Endodermal cell (in vitro differentiated cells): Measurements from ENCODE around the gene LRRC75B. TPM values are rescaled to one million over a fixed set of nuclear protein-coding genes. Genes with fewer than 3 reads are reported as not detected.

ENCODE experiments used
- DNase-seq: peaks from one replicate; pipeline ENCODE4 v3.0.0-alpha.2; 2017
- H3K27ac ChIP-seq: 2 replicates; pipeline ENCODE4 v1.5.1; 2013; ENCODE audit warnings: mild to moderate bottlenecking, low read depth, low read length, moderate library complexity
- H3K27me3 ChIP-seq: 2 replicates; pipeline ENCODE4 v1.6.1; 2013; ENCODE audit warnings: mild to moderate bottlenecking, low read length, moderate library complexity; ENCODE audit not compliant: insufficient read depth, control insufficient read depth, poor library complexity, severe bottlenecking
- H3K36me3 ChIP-seq: 2 replicates; pipeline ENCODE4 v1.7.0; 2013; ENCODE audit warnings: mild to moderate bottlenecking, low read length, moderate library complexity; ENCODE audit not compliant: control insufficient read depth, insufficient read depth
- H3K4me1 ChIP-seq: one replicate; pipeline ENCODE4 v1.7.0; 2013; ENCODE audit warnings: low read length; ENCODE audit not compliant: control insufficient read depth, insufficient read depth
- H3K4me3 ChIP-seq: 2 replicates; pipeline ENCODE4 v1.5.1; 2013; ENCODE audit warnings: mild to moderate bottlenecking, low read length, moderate library complexity
- H3K9ac ChIP-seq: 2 replicates; pipeline ENCODE4 v1.6.1; 2013; ENCODE audit warnings: mild to moderate bottlenecking, low read length, moderate library complexity; ENCODE audit not compliant: poor library complexity, severe bottlenecking; ENCODE audit errors: extremely low read depth
- H3K9me3 ChIP-seq: 2 replicates; pipeline ENCODE4 v1.6.1; 2013; ENCODE audit warnings: mild to moderate bottlenecking, low read length, moderate library complexity; ENCODE audit not compliant: control insufficient read depth
- H3K27ac Mint-ChIP-seq: 2 replicates; pipeline ENCODE4 v1.8.0; 2020; ENCODE audit warnings: mixed read lengths
- H3K27me3 Mint-ChIP-seq: 2 replicates; pipeline ENCODE4 v1.8.0; 2021; ENCODE audit warnings: mild to moderate bottlenecking, mixed read lengths; ENCODE audit not compliant: insufficient read depth
- H3K36me3 Mint-ChIP-seq: 2 replicates; pipeline ENCODE4 v1.8.0; 2020; ENCODE audit warnings: low read depth, mixed read lengths
- H3K4me1 Mint-ChIP-seq: 2 replicates; pipeline ENCODE4 v1.8.0; 2020; ENCODE audit warnings: mixed read lengths
- H3K4me3 Mint-ChIP-seq: 2 replicates; pipeline ENCODE4 v1.8.0; 2020; ENCODE audit warnings: mild to moderate bottlenecking, moderate library complexity, mixed read lengths
- H3K9me3 Mint-ChIP-seq: 2 replicates; pipeline ENCODE4 v1.8.0; 2020; ENCODE audit warnings: mild to moderate bottlenecking, mixed read lengths
- CTCF ChIP-seq: fragments of 200-600 bp; sonication (generic); conservative IDR thresholded peaks from 2 replicates; pipeline ENCODE4 v1.5.0; 2021; ENCODE audit warnings: antibody characterized with exemption, mild to moderate bottlenecking
- WGBS, 2 experiments: methylation state at CpG; one replicate each; pipeline versions ENCODE4 v1.1.5 to v1.1.7; 2013; ENCODE audit warnings: missing lambda C conversion rate in 2 of 2, mixed read lengths in 1 of 2; ENCODE audit not compliant: insufficient coverage in 1 of 2, insufficient read length in 1 of 2; 5-methylcytosine and 5-hydroxymethylcytosine counted together
- total RNA-seq, 2 donors: library from RNA; stranded (reverse); fragmentation: NEBNext Ultra II Directional in 1 of 2; extraction: Animal tissue kit (Norgen Biotek cat#: 25700) in 1 of 2; gene quantifications; 2 replicates in 1 of 2; 3 replicates in 1 of 2; pipeline ENCODE4 v1.2.1, GENCODE V29; 2021

The LRRC75B gene
- total RNA-seq, 2 donors from 2014 or later: 27.4 to 31.2 TPM

GRCh38 chr22:24582056-24582814 lies 10.6 kb downstream of the LRRC75B start:
- 93 to 94% methylated on average over 11 to 12 of the region's 12 CpGs for WGBS, 2 experiments
- H3K9me3 Mint-ChIP-seq: no peaks in the 10 kb centered on the region
- H3K27ac ChIP-seq: no peak overlapping the region
- H3K27me3 ChIP-seq: no peaks in the 10 kb centered on the region
- H3K27ac Mint-ChIP-seq: no peak overlapping the region
- DNase-seq: no peak
- TF ChIP-seq CTCF: no peak
- H3K27me3 Mint-ChIP-seq: no peaks in the 10 kb centered on the region
- no peak overlapping the region for H3K9ac ChIP-seq
- no peak overlapping the region for H3K4me3 Mint-ChIP-seq
- H3K4me3 ChIP-seq: no peak overlapping the region
- peaks cover 12% of the 10 kb centered on the region for H3K4me1 Mint-ChIP-seq
- H3K36me3 Mint-ChIP-seq: no peaks in the 10 kb centered on the region
- H3K4me1 ChIP-seq: no peaks in the 10 kb centered on the region
- H3K9me3 ChIP-seq: no peaks in the 10 kb centered on the region
- peaks cover 6% of the 10 kb centered on the region for H3K36me3 ChIP-seq

- Mint-ChIP-seq H3K9me3 (no peaks in the 10 kb centered on the region), H3K4me3 (no peak overlapping the region), H3K27me3 (no peaks in the 10 kb centered on the region), H3K4me1 (peaks cover 12% of the 10 kb centered on the region), H3K27ac (no peak overlapping the region), H3K36me3 (peaks cover 4% of the 10 kb centered on the region)
- Histone ChIP-seq H3K4me3 (no peak overlapping the region), H3K4me1 (no peaks in the 10 kb centered on the region), H3K27me3 (no peaks in the 10 kb centered on the region), H3K27ac (no peak overlapping the region), H3K36me3 (peaks cover 6% of the 10 kb centered on the region), H3K9ac (no peak overlapping the region), H3K9me3 (no peaks in the 10 kb centered on the region)
- WGBS, 2 experiments: 88 to 100% methylated on average over 2 of the region's 2 CpGs
- no peak for DNase-seq
- no peak for TF ChIP-seq CTCF
These were observed 12.6 kb downstream of the LRRC75B start for GRCh38 chr22:24580276-24580675.

GRCh38 chr22:24579258-24579601 lies 13.6 kb downstream of the LRRC75B start:
- Histone ChIP-seq H3K27ac (no peak overlapping the region), H3K4me1 (no peaks in the 10 kb centered on the region), H3K9ac (no peak overlapping the region), H3K36me3 (peaks cover 16% of the 10 kb centered on the region), H3K9me3 (no peaks in the 10 kb centered on the region), H3K27me3 (no peaks in the 10 kb centered on the region), H3K4me3 (no peak overlapping the region)
- no peaks in the 10 kb centered on the region for H3K27me3 Mint-ChIP-seq
- no peak for DNase-seq
- peaks cover 12% of the 10 kb centered on the region for H3K4me1 Mint-ChIP-seq
- no peak for TF ChIP-seq CTCF
- no peak overlapping the region for H3K4me3 Mint-ChIP-seq
- WGBS, 2 experiments: 80% methylated on average over 1 of the region's 1 CpG; no CpG with 5 or more reads in 1 of the 2 experiments
- no peak overlapping the region for H3K27ac Mint-ChIP-seq
- no peaks in the 10 kb centered on the region for H3K9me3 Mint-ChIP-seq
- peaks cover 14% of the 10 kb centered on the region for H3K36me3 Mint-ChIP-seq
